Spleen (tissue), 11 donors: Measurements from ENCODE around the gene PBX1. TPM values are rescaled to one million over a fixed set of nuclear protein-coding genes. Genes with fewer than 3 reads are reported as not detected.
A peak's percentile ranks its signal among the peaks of the same experiment; 100 is the strongest.

Source experiments
- DNase-seq: peaks from one replicate; pipeline ENCODE4 v3.0.0-alpha.2; 2020
- H3K27ac ChIP-seq, 8 donors: fragments of 200-600 bp; sonication (generic) in 7 of 8; 1 replicate in 4 of 8; 2 replicates in 4 of 8; pipeline versions ENCODE4 v1.5.0 to v1.8.0; 2016 to 2021; ENCODE audit warnings: inconsistent platforms in 4 of 8, mild to moderate bottlenecking in 4 of 8, moderate library complexity in 1 of 8
- H3K27me3 ChIP-seq, 7 donors: fragments of 200-600 bp; sonication (generic) in 6 of 7; replicated peaks in 1 of 7; 1 replicate in 4 of 7; 2 replicates in 3 of 7; pipeline versions ENCODE4 v1.5.0 to v1.8.0; 2016 to 2021; ENCODE audit warnings: inconsistent platforms in 3 of 7, mild to moderate bottlenecking in 1 of 7
- H3K36me3 ChIP-seq, 6 donors: fragments of 200-600 bp; sonication (generic) in 5 of 6; 1 replicate in 4 of 6; 2 replicates in 2 of 6; pipeline versions ENCODE4 v1.5.0 to v1.8.0; 2016 to 2021; ENCODE audit warnings: inconsistent platforms in 2 of 6
- H3K4me1 ChIP-seq, 6 donors: fragments of 200-600 bp; sonication (generic) in 5 of 6; 1 replicate in 3 of 6; 2 replicates in 3 of 6; pipeline versions ENCODE4 v1.5.0 to v1.8.0; 2016 to 2021; ENCODE audit warnings: inconsistent platforms in 3 of 6
- H3K4me3 ChIP-seq, 8 donors: fragments of 200-600 bp; sonication (generic) in 7 of 8; 1 replicate in 4 of 8; 2 replicates in 4 of 8; pipeline versions ENCODE4 v1.5.0 to v1.8.0; 2016 to 2021; ENCODE audit warnings: inconsistent platforms in 4 of 8, mild to moderate bottlenecking in 4 of 8, moderate library complexity in 2 of 8
- H3K9me3 ChIP-seq, 8 donors: fragments of 200-600 bp; sonication (generic) in 7 of 8; 1 replicate in 4 of 8; 2 replicates in 4 of 8; pipeline versions ENCODE4 v1.5.0 to v1.8.0; 2016 to 2021; ENCODE audit warnings: inconsistent platforms in 4 of 8
- CTCF ChIP-seq, 11 experiments: fragments of 200-600 bp in 7 of 11; fragments of 450-650 bp in 4 of 11; sonication (generic) in 4 of 11; IDR thresholded peaks in 8 of 11; conservative IDR thresholded peaks in 3 of 11; 1 replicate in 7 of 11; 2 replicates in 4 of 11; pipeline versions ENCODE4 v1.4.0 to v1.8.0; 2016 to 2021; ENCODE audit warnings: antibody characterized with exemption in 11 of 11, inconsistent platforms in 4 of 11, mild to moderate bottlenecking in 1 of 11
- POLR2A ChIP-seq, 3 donors: fragments of 450-650 bp; IDR thresholded peaks; one replicate each; pipeline ENCODE4 v1.5.1; 2017; ENCODE audit warnings: antibody characterized with exemption in 3 of 3, mild to moderate bottlenecking in 1 of 3
- POLR2AphosphoS5 ChIP-seq, 3 donors: sonication (generic); formaldehyde crosslinking; IDR thresholded peaks; one replicate each; pipeline ENCODE4 v1.5.1; 2017; ENCODE audit warnings: antibody characterized with exemption in 3 of 3
- WGBS, 5 donors: extraction: QIAGEN DNeasy Blood & Tissue Kit in 3 of 5; methylation state at CpG; one replicate each; pipeline versions ENCODE4 v1.1.5 to v1.1.7; 2013 to 2018; 5-methylcytosine and 5-hydroxymethylcytosine counted together
- intact Hi-C: fragments of 100-400 bp; cut with DNase I; formaldehyde crosslinking; loops from one replicate; pipeline ENCODE4 v1.15.0; 2023; ENCODE audit warnings: low total_unique reads
- polyA plus RNA-seq, 3 donors: library from polyadenylated mRNA; stranded (reverse); fragments of 200-250 nt; gene quantifications; one replicate each; pipeline ENCODE4 v1.2.1, GENCODE V29; 2013
- total RNA-seq, 7 donors: library from RNA; depleted of rRNA in 3 of 7; stranded (reverse); fragments of >200 nt in 3 of 7; fragmentation: NEBNext Ultra II Directional in 4 of 7; extraction: Animal tissue kit (Norgen Biotek cat#: 25700) in 4 of 7; gene quantifications; one replicate each; pipeline versions ENCODE4 v1.1.0 to v1.2.1, GENCODE V29; 2016 to 2021
- donor health status: healthy with polysubstance abuse.
- donor health status: DM: no; HTN: no; CAD: no; lungs with moderate emphysema.
- donor health status: DM: no; HTN: no; CAD: no.
- donor health status: Bipolar disorder and iron deficiency.
- donor health status: healthy.
- donor health status: DM: no; HTN: no; CAD: no.
- donor health status: DM: yes; HTN: yes; CAD: no.

The PBX1 gene
- total and polyA plus RNA-seq, 10 donors: 3.4 to 79.5 (median 31.8) TPM

DNA sequence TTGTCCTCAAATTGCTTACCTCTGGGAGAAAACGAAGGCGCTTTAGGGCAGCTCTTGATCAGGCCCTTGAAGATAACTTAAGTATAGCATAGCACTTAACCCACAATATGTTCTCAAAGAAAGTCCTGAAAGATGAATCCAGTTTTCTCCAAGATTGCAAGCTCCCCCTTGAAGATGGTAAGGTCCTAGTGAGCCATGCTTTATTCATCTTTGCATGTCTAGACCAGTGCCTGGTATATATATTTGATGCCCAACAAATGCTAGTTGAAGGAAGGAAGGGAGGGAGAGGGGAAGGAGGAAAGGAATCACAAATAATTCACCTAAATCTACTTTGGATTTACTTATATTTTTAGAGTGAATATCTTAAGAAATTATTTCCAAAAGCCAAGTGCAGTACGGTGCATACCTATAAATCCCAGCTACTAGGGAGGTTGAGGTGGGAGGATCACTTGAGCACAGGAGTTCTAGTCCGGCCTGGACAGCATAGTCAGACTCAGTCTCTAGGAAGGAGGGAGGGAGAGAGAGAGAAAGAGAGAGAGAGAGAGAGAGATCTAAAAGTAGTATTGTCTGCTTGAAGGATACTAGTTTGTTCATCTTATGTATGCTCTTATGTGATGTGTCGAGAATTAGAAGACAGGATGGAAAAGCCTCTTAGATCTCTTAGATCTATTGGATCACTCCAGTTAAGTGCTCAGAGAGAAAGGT, 25.0 kb downstream of the PBX1 start:
- intact Hi-C loops: no loop called here
- DNase-seq: no peak
- Histone ChIP-seq H3K4me1 (peaks cover 0 to 5% (median under 1%) of the 10 kb centered on the region in 6 donors), H3K27me3 (peaks cover 0 to 5% (median 0%) of the 10 kb centered on the region in 7 donors), H3K36me3 (no peaks in the 10 kb centered on the region), H3K9me3 (no peaks in the 10 kb centered on the region), H3K4me3 (no peak overlapping the region), H3K27ac (no peak overlapping the region)
- TF ChIP-seq POLR2A (IDR thresholded peaks at IDR 0.05) (no peak), CTCF (IDR thresholded peaks at IDR 0.05 in 8 of 11, conservative IDR thresholded peaks at IDR 0.05 in 3 of 11) (no peak), POLR2AphosphoS5 (IDR thresholded peaks at IDR 0.05) (no peak)
- 90 to 95% (median 92%) methylated on average over 5 of the region's 5 CpGs for WGBS, 5 donors

DNA sequence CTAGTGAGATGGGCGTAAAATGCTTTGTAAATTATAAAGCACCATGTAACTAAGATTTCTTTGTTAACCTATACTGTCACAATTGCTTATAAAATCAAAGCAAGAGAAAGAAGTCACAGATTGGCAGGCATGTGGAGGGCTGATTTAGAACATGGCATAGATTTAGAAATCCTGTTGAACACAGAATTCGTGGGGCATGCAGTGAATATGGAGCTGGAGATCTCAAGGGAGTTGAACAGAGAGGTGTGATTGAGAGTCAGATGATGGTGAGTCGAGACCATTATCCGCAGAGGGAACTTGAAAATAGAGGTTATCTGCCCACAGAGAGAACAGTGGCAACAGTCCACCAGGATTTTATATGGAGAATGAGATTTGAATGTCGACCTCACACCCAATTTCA, 27.6 kb downstream of the PBX1 start:
- no peak for DNase-seq
- intact Hi-C loops: no loop called here
- H3K9me3 ChIP-seq: no peaks in the 10 kb centered on the region
- H3K27me3 ChIP-seq: peaks cover 0 to 12% (median 0%) of the 10 kb centered on the region in 7 donors
- no peak overlapping the region for H3K4me3 ChIP-seq
- no peaks in the 10 kb centered on the region for H3K36me3 ChIP-seq
- WGBS, 5 donors: 84 to 91% (median 85%) methylated on average over 5 of the region's 5 CpGs
- TF ChIP-seq CTCF (IDR thresholded peaks at IDR 0.05 in 8 of 11, conservative IDR thresholded peaks at IDR 0.05 in 3 of 11) (no peak), POLR2AphosphoS5 (IDR thresholded peaks at IDR 0.05) (no peak), POLR2A (IDR thresholded peaks at IDR 0.05) (no peak)
- H3K4me1 ChIP-seq: peaks cover 0 to 19% (median 5%) of the 10 kb centered on the region in 6 donors
- H3K27ac ChIP-seq: no peak overlapping the region

DNA sequence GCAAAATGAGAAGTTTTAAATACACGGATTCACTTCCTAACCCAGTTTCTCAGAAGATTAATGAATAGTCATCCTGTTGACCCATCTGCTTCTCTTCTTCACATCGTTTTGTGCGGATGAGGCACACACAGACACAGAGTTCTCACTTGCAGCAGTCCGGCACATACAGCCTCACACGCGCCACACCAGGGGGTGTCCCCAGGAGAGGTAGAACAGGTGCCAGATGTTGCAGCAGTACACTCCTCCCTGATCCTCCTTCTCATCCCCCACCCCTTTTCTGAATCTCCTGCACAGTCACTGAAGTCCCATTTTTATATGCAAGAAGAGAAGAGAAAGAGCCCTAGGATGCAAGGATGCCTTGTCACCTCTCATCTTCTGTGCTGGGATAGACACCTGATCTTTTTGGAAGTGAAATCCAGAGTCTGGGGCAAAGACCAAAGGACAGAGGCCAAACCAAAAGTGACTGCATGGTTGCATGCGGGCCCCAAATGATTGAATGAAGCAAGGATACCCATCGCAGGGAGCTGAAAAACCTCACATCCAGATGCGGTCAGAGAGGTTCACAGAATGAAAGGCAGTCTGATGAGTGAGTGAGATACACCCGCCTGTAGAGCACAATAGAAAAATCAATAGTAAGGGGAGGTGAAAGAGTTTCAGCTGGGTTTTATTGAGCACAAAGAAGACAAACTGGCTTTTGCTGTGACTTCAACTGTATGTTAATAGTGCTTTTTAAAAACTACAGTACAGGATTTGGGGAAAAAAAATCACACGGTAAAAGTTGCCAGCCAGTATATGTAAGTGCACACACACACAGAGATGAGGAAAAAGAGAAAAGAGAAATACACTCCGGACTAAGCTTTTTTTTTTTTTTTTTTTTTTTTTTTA, 28.9 kb downstream of the PBX1 start:
- 69 to 79% (median 74%) methylated on average over 12 of the region's 12 CpGs for WGBS, 5 donors
- H3K4me1 ChIP-seq: peaks cover 0 to 19% (median 5%) of the 10 kb centered on the region in 6 donors
- H3K9me3 ChIP-seq: no peaks in the 10 kb centered on the region
- peak overlapping the region in 5 of 8 donors; percentile 15 to 61 (median 54) for H3K27ac ChIP-seq
- no peaks in the 10 kb centered on the region for H3K36me3 ChIP-seq
- intact Hi-C loops: no loop called here
- H3K4me3 ChIP-seq: no peak overlapping the region
- no peak for DNase-seq
- TF ChIP-seq CTCF (IDR thresholded peaks at IDR 0.05 in 8 of 11, conservative IDR thresholded peaks at IDR 0.05 in 3 of 11) (no peak), POLR2AphosphoS5 (IDR thresholded peaks at IDR 0.05) (no peak), POLR2A (IDR thresholded peaks at IDR 0.05) (no peak)
- peaks cover 0 to 12% (median 0%) of the 10 kb centered on the region in 7 donors for H3K27me3 ChIP-seq
